ENCODE measurements around the gene FOXO6. TPM values are rescaled to one million over a fixed set of nuclear protein-coding genes. Genes with fewer than 3 reads are reported as not detected.

Gene FOXO6
- total and polyA plus RNA-seq, 2 of the 13 experiments (the other 11 are each of a cell fraction or from before 2014, with no cell fraction given) = 0.13 TPM; not detected in 1

DNA sequence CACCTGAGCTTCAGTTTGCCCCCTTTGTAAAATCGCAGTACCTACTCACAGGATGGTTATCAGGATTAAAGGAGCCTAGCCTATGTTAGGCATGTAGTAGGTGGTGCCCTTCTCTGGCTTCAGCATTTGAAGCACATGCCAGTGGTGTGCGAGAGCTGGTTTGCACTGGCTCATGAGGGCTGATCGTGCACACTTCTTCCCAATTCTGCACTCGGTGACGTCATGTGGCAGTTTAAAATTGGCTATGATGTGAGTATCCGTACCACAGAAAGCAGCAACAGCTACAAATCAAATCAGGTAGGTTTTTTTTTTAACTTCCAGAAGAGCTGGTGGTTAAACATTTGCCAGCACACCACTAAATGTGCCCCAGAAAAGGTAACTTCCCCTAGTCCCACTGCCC is 13.5 kb downstream of the FOXO6 start:
- peaks cover 2 to 7% of the 10 kb centered on the region in 2 experiments; a peak in 4 of 5 replicates for H3K27me3 ChIP-seq (ENCODE audit: control insufficient read depth in 1 of 2, insufficient read depth in 2 of 2, low read length in 2 of 2)
- H3K36me3 ChIP-seq (replicated peaks in 1 of 2; ENCODE audit: control insufficient read depth in 1 of 2, insufficient read depth in 2 of 2, low read length in 2 of 2) = no peaks in the 10 kb centered on the region
- H4K20me1 ChIP-seq (ENCODE audit: insufficient read depth, low read length) = no peaks in the 10 kb centered on the region
- H3K4me3 ChIP-seq (replicated peaks in 1 of 3; ENCODE audit: insufficient read depth in 1 of 3, low read depth in 2 of 3, low read length in 3 of 3) = no peak overlapping the region
- no peak overlapping the region for H2AFZ ChIP-seq (ENCODE audit: low read length)
- H3K27ac ChIP-seq (ENCODE audit: extremely low read length, insufficient read depth, low read length) = no peak overlapping the region
- intact Hi-C loops (cut with micrococcal nuclease; ENCODE audit: unreplicated experiment) (no loop called here), in situ Hi-C loops (cut with HindIII; ENCODE audit: extremely low pct_ligation_motif_present, low pct_unique_long_range_greater_than_20kb) (no loop called here)
- TF ChIP-seq SP1 (IDR thresholded peaks at IDR 0.05) (no peak), SP1 (CRISPR knock-in tag; IDR thresholded peaks at IDR 0.05) (no peak), ZNF563 (CRISPR knock-in tag; IDR thresholded peaks at IDR 0.05) (no peak), KDM2A (CRISPR knock-in tag; IDR thresholded peaks at IDR 0.05; ENCODE audit: borderline replicate concordance, low read depth) (no peak), ZNF160 (CRISPR knock-in tag; IDR thresholded peaks at IDR 0.05) (no peak), PHF5A (CRISPR knock-in tag; IDR thresholded peaks at IDR 0.05; ENCODE audit: low read depth, unreplicated experiment) (no peak), NAIF1 (CRISPR knock-in tag; IDR thresholded peaks at IDR 0.05; ENCODE audit: borderline replicate concordance) (no peak), ZNF674 (CRISPR knock-in tag; IDR thresholded peaks at IDR 0.05; ENCODE audit: low read depth) (no peak), CREB1 (IDR thresholded peaks at IDR 0.05) (peak; percentile 91), CREB1 (CRISPR knock-in tag; IDR thresholded peaks at IDR 0.05) (no peak), RFX3 (CRISPR knock-in tag; IDR thresholded peaks at IDR 0.05) (no peak), ATF7 (IDR thresholded peaks at IDR 0.05) (peak; percentile 94), ATF7 (CRISPR knock-in tag; IDR thresholded peaks at IDR 0.05) (no peak), GABPB1 (CRISPR knock-in tag; IDR thresholded peaks at IDR 0.05) (no peak)
- no peaks in the 10 kb centered on the region for H3K9me3 ChIP-seq (ENCODE audit: low read length)
- FAIRE-seq (no peak), DNase-seq (ENCODE audit: low spot score) (no peak), ATAC-seq (no peak)
- H3K79me2 ChIP-seq (ENCODE audit: insufficient read depth, low read length) = no peaks in the 10 kb centered on the region
- ChIA-PET CTCF (ENCODE audit: low intra/inter-chr PET ratio, low total read pairs) (no interaction called here), POLR2A (no interaction called here)
- no peak overlapping the region for H3K4me2 ChIP-seq (ENCODE audit: low read depth, low read length)
- 50% methylated on average over 5 of the region's 6 CpGs for WGBS (ENCODE audit: low lambda C conversion rate)
- H3K9ac ChIP-seq (ENCODE audit: insufficient read depth, low read depth, low read length) = no peak overlapping the region
- H3K4me1 ChIP-seq (ENCODE audit: insufficient read depth, low read length) = peaks cover 25% of the 10 kb centered on the region
- no TSS peak for BruUV-seq (replicated peaks)

Data from HepG2 (cell line).